Measurements from ENCODE around the gene RC3H2. TPM values are rescaled to one million over a fixed set of nuclear protein-coding genes. Genes with fewer than 3 reads are reported as not detected.
"Not testable (repeated sequence)": the region's sequence is repeated elsewhere in the genome, so short reads cannot be mapped to it uniquely, and the experiment has no call there.

Gene RC3H2
- total RNA-seq, 3 donors from 2014 or later (not counting 1 experiment from before 2014, with no cell fraction given): 74.0 to 78.8 (median 77.3) TPM

GRCh38 chr9:122835313-122835731, 69.8 kb downstream of the RC3H2 start:
- Histone ChIP-seq H3K9me3 (ENCODE audit: control insufficient read depth, insufficient read depth, low read length) (no peaks in the 10 kb centered on the region), H3K4me1 (ENCODE audit: control insufficient read depth, insufficient read depth, low read length) (peaks cover 15% of the 10 kb centered on the region), H3K4me3 (ENCODE audit: low read length) (no peak overlapping the region), H3K27ac (ENCODE audit: low read length) (no peak overlapping the region), H3K27me3 (ENCODE audit: control insufficient read depth, insufficient read depth, low read length) (no peaks in the 10 kb centered on the region), H3K36me3 (ENCODE audit: control insufficient read depth, insufficient read depth, low read length) (no peaks in the 10 kb centered on the region)
- Mint-ChIP-seq H3K4me3 (no peak overlapping the region), H3K4me1 (peaks cover 11 to 23% of the 10 kb centered on the region in 2 donors), H3K27me3 (ENCODE audit: low read depth in 2 of 2) (no peaks in the 10 kb centered on the region), H3K9me3 (no peaks in the 10 kb centered on the region), H3K27ac (peak overlapping the region; percentile 17 to 41), H3K36me3 (no peaks in the 10 kb centered on the region)
- intact Hi-C loops (cut with micrococcal nuclease): no loop called here
- TF ChIP-seq, protein P1, sequence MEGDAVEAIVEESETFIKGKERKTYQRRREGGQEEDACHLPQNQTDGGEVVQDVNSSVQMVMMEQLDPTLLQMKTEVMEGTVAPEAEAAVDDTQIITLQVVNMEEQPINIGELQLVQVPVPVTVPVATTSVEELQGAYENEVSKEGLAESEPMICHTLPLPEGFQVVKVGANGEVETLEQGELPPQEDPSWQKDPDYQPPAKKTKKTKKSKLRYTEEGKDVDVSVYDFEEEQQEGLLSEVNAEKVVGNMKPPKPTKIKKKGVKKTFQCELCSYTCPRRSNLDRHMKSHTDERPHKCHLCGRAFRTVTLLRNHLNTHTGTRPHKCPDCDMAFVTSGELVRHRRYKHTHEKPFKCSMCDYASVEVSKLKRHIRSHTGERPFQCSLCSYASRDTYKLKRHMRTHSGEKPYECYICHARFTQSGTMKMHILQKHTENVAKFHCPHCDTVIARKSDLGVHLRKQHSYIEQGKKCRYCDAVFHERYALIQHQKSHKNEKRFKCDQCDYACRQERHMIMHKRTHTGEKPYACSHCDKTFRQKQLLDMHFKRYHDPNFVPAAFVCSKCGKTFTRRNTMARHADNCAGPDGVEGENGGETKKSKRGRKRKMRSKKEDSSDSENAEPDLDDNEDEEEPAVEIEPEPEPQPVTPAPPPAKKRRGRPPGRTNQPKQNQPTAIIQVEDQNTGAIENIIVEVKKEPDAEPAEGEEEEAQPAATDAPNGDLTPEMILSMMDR (IDR thresholded peaks at IDR 0.05): no peak
- peak in 1 of 2 donors; percentile 46 for DNase-seq
- 6% methylated on average over 4 of the region's 4 CpGs for WGBS (ENCODE audit: insufficient coverage)
- no peak for ATAC-seq

DNA sequence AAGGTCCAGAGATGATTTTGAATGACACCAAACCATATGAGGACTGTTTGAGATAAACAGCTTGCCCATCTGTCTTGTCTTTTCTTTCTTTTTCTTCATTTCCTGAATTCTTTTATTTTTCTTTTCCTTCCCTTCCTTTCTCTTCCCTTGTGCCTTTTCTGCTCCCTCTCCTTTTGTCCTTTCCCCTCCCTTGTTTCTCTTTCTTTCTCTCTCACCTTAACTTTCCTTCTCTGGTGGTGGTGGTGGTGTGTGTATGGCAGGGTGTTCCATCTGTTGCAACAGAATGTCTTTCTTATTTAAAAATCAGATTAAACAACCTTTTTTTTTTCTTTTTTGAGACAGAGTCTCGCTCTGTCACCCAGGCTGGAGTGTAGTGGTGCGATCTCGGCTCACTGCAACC, 73.0 kb downstream of the RC3H2 start:
- Mint-ChIP-seq H3K4me3 (peak overlapping the region; percentile 14), H3K9me3 (no peaks in the 10 kb centered on the region), H3K36me3 (no peaks in the 10 kb centered on the region), H3K27ac (peak overlapping the region; percentile 69 to 74), H3K4me1 (peaks cover 19 to 37% of the 10 kb centered on the region in 2 donors), H3K27me3 (ENCODE audit: low read depth in 2 of 2) (no peaks in the 10 kb centered on the region)
- no peaks in the 10 kb centered on the region for H3K9me3 ChIP-seq (ENCODE audit: control insufficient read depth, insufficient read depth, low read length)
- DNase-seq (no peak), ATAC-seq (no peak)
- TF ChIP-seq, protein P1 (IDR thresholded peaks at IDR 0.05): no peak
- intact Hi-C loops (cut with micrococcal nuclease): no loop called here
- H3K27me3 ChIP-seq (ENCODE audit: control insufficient read depth, insufficient read depth, low read length): no peaks in the 10 kb centered on the region
- no peaks in the 10 kb centered on the region for H3K36me3 ChIP-seq (ENCODE audit: control insufficient read depth, insufficient read depth, low read length)
- peaks cover 27% of the 10 kb centered on the region for H3K4me1 ChIP-seq (ENCODE audit: control insufficient read depth, insufficient read depth, low read length)
- no peak overlapping the region for H3K4me3 ChIP-seq (ENCODE audit: low read length)
- no peak overlapping the region for H3K27ac ChIP-seq (ENCODE audit: low read length)
- 81% methylated on average over 3 of the region's 3 CpGs for WGBS (ENCODE audit: insufficient coverage)

DNA sequence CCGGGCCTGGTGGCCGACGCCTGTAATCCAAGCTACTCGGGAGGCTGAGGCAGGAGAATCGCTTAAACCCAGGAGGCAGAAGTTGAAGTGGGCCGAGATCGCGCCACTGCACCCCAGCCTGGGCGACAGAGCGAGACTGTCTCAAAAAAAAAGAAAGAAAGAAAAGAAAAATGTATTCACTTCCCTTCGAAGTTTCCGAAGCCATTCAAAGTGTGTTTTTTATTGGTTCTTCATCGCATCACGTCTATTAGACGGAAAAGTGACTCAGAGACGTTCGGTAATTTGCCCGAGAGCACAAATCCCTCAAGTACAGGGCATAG, 76.2 kb downstream of the RC3H2 start:
- not testable (repeated sequence) for H3K36me3 ChIP-seq (ENCODE audit: control insufficient read depth, insufficient read depth, low read length); H3K9me3 Mint-ChIP-seq; H3K36me3 Mint-ChIP-seq; H3K9me3 ChIP-seq (ENCODE audit: control insufficient read depth, insufficient read depth, low read length); H3K27me3 Mint-ChIP-seq (ENCODE audit: low read depth in 2 of 2); ATAC-seq; H3K27me3 ChIP-seq (ENCODE audit: control insufficient read depth, insufficient read depth, low read length)
- Mint-ChIP-seq H3K4me3 (peak overlapping the region; percentile 98), H3K27ac (peak overlapping the region; percentile 84 to 98), H3K4me1 (peaks cover 41 to 42% of the 10 kb centered on the region in 2 donors)
- intact Hi-C loops (cut with micrococcal nuclease): loop anchor here (10.0 kb wide), 1 partner anchor 526 kb away; the partner anchor contains the start of gene CRB2
- Histone ChIP-seq H3K4me1 (ENCODE audit: control insufficient read depth, insufficient read depth, low read length) (peaks cover 28% of the 10 kb centered on the region), H3K27ac (ENCODE audit: low read length) (peak overlapping the region; percentile 72), H3K4me3 (ENCODE audit: low read length) (peak overlapping the region; percentile 87)
- peak in 1 of 2 donors; percentile 13 for DNase-seq
- WGBS (ENCODE audit: insufficient coverage): 69% methylated on average over 16 of the region's 18 CpGs

- intact Hi-C loops (cut with micrococcal nuclease): loop anchor here (10.0 kb wide), 1 partner anchor 527 kb away; the partner anchor contains the start of gene CRB2
- Mint-ChIP-seq H3K27ac (peak overlapping the region; percentile 84 to 98), H3K9me3 (no peaks in the 10 kb centered on the region), H3K27me3 (ENCODE audit: low read depth in 2 of 2) (no peaks in the 10 kb centered on the region), H3K4me1 (peaks cover 44% of the 10 kb centered on the region in 2 donors), H3K4me3 (peak overlapping the region; percentile 98), H3K36me3 (no peaks in the 10 kb centered on the region)
- H3K4me1 ChIP-seq (ENCODE audit: control insufficient read depth, insufficient read depth, low read length): peaks cover 26% of the 10 kb centered on the region
- TF ChIP-seq, protein P1 (IDR thresholded peaks at IDR 0.05): no peak
- peak overlapping the region; percentile 87 for H3K4me3 ChIP-seq (ENCODE audit: low read length)
- no peaks in the 10 kb centered on the region for H3K9me3 ChIP-seq (ENCODE audit: control insufficient read depth, insufficient read depth, low read length)
- ATAC-seq: no peak
- WGBS (ENCODE audit: insufficient coverage): 1% methylated on average over 8 of the region's 8 CpGs
- H3K27ac ChIP-seq (ENCODE audit: low read length): peak overlapping the region; percentile 72
- DNase-seq: no peak
- no peaks in the 10 kb centered on the region for H3K27me3 ChIP-seq (ENCODE audit: control insufficient read depth, insufficient read depth, low read length)
- H3K36me3 ChIP-seq (ENCODE audit: control insufficient read depth, insufficient read depth, low read length): peaks cover 13% of the 10 kb centered on the region
Observed at GRCh38 chr9:122827761-122828093, 77.4 kb downstream of the RC3H2 start.
